Measurements from ENCODE around the gene DAPK1. TPM values are rescaled to one million over a fixed set of nuclear protein-coding genes. Genes with fewer than 3 reads are reported as not detected.

Gene DAPK1
- total RNA-seq, 1 donor from 2014 or later = 1.4 TPM

DNA sequence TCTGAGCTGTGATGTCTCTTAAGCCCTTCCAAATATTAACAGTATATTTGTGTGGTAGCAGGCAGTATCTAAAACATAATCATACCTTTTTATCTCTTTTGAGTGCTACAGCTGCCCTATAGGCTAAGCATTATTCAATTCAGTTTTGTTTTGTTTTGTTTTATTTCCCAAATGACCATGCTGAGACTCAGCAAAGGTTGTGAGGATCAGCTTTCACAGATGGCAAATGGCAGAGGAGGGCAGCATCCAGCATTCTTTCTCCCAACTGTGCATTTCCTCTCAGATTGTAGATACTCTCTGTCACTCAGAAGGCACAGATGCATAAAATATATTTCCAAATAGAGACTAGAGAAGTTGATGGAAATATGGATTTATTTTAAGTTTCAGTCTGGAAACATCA lies 90.7 kb downstream of the DAPK1 start:
- intact Hi-C loops (cut with micrococcal nuclease) = no loop called here

DNA sequence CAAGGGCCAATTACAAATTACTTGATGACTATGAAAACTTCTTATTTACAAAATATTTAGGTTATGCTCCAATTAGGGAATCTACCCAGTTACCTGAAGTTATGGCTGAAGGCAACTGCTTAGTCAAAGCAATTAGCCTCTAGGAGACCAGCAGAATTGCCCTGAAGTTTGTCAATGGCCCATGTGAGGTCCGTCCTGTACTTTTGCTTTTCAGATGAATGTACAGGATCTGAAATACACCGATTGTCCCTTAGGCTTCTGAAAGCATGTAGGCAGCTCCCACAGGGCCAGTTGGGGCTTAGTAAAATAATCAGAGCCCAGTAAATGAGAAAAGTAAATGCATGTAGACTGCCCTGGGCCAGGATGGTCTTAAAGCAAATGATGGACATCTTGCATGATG lies 93.3 kb downstream of the DAPK1 start:
- intact Hi-C loops (cut with micrococcal nuclease) = no loop called here

DNA sequence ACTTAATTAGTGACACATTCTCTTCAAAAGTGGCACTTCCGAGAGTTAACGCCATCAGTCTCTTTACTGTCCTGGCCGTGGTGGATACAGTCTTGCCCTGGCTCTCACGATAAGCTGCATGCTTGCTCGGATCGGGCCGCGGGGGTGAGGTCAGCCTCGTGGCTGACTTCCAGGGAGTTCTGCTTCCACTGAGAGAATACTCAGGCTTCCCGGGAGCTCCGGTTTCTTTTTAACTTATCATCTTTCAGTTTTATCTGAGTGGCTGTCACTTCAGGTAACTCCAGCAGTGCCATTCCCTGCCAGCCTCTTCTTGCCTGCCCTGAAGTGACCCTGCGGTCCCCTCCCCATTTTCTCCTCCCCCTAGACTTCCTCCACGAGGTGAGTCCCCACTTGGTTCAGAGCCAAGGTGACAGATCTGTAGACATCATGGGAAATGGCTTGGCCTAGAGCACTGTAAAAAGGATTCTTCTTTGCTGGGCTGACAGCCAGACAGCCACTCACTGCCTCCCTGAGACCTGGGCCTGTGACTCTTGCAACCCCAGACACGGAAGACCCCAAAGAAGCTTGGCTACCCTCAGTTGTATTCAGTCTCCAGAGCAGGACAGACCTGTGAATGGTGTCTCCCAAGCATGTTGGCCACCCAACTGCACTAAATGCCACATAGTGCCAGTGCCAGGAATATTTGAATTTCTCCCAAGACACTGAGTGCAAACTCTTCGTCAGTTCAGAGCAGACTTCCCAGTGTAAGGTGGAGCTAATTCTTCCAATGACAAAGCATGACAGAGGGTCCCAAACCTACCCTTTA lies 95.1 kb downstream of the DAPK1 start:
- intact Hi-C loops (cut with micrococcal nuclease) = no loop called here

DNA sequence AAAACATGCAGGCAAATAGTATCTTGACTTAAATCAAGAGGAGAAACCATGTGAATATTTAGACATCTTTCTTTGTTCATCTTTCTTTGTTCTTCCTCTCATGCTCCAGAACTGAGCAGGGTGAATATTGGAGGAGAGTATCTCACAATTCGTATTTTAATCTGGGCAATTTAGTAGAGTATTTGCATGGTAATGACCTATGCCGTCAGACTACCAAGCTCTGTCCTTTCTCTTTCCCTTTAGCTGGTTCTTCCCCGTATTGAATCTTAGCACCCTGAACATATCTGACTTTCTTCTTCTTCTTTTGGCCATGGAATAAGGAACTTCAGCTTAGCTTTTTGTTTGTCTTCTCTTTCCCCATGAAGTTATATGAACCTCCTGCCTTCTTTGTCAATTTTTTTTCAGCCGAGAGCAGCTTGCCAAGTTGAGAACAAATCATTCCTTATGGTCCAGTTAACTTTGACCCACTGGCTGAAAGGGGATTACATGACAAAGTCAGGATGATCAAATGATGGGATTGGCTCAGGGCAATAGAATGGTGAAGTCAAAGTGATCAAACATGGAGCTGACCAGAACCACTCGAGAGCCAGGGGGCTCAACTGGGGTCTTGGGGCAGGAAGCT lies 95.8 kb downstream of the DAPK1 start:
- intact Hi-C loops (cut with micrococcal nuclease) = no loop called here

DNA sequence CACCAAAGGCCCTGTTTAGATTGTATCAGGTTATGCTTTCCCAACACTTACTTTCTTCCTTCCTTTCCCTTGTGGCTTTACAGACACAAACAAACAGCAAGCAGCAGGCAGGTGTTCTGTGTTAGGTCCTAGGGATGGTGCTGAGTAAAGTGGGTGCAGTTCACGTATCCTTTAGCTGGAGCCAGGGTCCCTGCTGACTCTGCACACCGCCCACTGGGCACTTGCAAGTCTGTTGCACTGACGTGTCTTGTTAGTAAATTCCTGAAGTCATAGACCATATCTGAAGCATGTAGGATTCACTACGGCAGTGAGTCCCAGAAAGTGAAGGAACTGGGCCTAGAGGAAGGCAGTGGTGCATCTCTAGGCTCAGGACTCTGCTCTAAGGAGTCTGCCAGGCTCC lies 96.5 kb downstream of the DAPK1 start:
- intact Hi-C loops (cut with micrococcal nuclease) = no loop called here

DNA sequence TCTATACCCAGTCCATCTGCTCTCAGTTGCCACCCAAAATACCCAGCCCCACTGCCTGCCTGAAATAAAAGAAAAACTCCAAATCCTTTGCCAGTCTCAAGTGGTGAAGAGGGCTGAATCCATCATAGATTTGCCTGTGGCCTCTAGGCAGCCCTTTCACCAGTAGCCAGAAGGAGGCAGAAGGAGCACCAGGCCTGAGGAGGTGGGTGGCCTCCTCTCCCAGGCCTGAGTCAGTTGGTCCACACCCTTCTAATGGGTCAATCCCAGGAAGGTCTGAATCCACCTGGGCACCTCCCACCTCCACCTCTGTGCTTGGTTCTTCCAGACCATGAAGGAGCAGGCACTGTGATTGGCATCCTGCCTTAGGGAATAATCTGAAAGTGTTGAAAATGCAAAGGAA lies 97.0 kb downstream of the DAPK1 start:
- intact Hi-C loops (cut with micrococcal nuclease) = no loop called here

DNA sequence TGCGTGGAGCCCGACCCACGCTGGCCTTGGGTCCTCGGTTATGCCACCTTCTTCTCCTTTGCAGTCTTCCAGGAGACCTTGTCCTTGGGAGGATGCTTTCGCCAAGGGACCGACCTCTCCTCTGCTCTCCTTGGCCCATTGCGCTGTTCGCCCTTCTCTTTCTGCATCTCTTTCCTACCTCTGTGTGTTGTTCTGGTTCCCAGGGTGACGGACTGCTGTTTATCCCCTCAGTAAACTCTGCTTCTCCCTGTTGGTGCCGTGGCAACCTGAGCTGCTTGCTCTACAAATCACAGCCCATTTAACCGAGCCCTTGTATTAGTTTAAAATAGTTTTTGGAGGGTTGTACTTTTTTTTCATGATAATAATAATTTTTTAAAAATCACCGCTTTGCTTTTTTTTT lies 97.9 kb downstream of the DAPK1 start:
- intact Hi-C loops (cut with micrococcal nuclease) = no loop called here

DNA sequence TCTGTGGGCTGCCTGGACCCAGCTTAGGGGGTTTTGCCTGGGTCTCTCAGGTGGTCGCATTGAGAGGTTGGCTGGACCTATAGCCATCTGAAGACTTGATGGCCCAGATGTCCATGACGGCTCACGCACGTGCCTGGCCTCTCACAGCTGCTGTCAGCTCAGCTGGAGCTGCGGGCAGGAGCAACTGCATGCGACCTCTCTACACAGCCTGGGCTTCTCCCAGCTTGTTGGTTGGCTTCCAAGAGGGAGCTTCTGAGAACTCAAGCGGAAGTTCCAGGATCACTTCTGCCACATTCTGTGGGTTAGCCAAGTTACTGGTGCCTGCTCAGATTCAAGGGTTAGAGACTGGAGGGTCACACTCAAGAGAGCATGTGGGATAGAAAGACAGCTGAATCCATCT lies 99.2 kb downstream of the DAPK1 start:
- intact Hi-C loops (cut with micrococcal nuclease) = no loop called here

DNA sequence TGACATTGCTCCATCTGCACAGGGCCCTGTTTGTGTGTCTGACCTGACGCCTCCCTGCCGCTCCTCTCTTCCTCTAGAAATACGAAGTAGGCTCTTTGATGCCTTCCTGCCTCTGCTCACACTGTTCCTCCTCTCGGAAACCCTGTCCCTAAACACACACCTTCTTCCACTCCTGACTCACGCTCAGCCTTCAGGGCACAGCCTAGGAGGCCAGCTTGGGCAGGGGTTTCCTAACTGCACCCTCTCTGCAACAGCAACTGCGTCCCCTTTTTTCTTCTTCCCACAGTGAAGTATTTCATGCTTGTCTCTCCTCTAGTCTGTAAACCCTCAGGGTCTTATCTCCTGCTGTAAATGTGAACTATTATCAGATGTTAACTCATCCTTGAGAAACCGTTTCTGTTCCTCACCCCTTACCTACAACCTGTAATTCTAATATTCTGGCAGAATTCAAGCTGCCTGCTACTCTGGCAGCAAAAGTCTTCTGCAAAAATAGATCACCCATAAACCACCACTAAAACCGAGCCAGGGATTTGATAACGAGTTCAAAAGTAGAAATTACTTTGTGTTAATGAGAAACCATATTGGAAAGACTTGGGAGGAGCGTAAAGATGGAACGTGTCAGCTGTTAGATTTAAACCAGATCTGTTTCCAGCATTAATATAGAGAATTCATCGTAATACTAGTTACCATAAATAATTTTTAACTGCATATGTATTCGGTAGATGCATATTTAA lies 100.2 kb downstream of the DAPK1 start:
- intact Hi-C loops (cut with micrococcal nuclease) = no loop called here

DNA sequence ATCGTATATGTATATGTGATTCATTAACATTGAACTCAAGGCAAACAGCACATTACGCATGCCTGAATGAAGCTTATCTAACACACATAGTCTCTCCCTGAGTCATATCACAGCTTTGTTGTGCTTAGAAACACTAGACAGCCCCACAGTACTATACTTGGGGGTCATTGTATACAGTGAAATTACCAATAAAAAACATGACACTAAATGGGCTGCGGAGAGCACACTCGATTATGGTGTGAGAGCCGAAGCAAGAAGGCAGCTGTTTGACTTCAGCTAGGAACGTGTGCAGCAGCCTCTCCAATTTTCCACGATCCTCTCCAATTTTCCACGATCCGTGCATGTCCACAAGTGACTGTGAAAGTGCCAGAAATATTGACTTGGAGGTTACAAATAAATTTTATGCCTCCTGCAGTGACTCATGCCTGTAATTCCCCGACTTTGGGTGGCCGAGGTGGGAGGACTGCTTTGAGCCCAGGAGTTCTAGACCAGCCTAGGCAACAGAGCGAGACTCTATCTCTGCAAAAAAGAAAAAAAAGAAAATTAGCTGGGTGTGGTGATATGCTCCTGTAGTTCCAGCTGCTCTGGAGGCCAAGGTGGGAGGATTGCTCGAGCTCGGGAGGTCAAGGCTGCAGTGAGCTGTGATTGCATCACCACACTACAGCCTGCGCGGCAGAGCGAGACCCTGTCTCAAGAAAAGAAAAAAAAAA lies 102.4 kb downstream of the DAPK1 start:
- intact Hi-C loops (cut with micrococcal nuclease) = no loop called here

DNA sequence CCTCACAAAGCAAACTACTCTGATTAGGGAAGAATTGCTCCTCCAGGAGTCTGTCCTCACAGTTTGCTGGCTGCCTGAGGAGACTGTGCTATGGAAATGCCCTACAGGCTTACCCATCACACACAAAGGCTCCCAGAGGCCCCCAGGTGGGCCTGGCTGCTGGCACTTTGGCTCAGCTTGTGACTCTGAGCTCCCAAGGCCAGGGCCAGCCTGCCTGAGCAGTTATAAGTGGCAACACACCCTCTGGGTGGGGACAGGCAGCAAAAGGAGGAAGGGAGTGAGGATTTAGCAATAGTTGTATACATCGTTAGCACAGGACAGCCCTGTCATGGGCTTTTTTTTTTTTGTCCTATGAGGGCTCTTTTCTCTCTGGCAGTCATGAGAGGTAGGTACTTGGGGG lies 103.5 kb downstream of the DAPK1 start:
- intact Hi-C loops (cut with micrococcal nuclease) = no loop called here

DNA sequence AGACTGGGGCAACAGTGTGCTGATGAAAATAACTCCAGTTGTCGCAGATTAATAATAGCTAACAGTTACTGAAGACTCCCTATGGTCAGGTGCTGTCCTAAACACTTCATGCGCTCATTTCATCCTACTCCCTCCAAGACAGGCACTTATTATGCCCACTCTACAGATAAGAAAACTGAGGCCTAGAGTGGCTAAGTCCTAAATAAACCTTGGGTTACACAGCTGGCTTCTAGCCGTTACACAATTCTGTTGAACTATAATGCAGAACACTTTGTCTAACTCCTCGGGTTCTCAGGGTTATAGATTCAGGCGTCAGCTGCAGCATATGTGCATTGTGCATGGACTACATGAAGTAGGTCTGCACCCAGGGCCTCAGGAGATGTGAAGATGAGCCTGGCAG lies 103.9 kb downstream of the DAPK1 start:
- intact Hi-C loops (cut with micrococcal nuclease) = no loop called here

DNA sequence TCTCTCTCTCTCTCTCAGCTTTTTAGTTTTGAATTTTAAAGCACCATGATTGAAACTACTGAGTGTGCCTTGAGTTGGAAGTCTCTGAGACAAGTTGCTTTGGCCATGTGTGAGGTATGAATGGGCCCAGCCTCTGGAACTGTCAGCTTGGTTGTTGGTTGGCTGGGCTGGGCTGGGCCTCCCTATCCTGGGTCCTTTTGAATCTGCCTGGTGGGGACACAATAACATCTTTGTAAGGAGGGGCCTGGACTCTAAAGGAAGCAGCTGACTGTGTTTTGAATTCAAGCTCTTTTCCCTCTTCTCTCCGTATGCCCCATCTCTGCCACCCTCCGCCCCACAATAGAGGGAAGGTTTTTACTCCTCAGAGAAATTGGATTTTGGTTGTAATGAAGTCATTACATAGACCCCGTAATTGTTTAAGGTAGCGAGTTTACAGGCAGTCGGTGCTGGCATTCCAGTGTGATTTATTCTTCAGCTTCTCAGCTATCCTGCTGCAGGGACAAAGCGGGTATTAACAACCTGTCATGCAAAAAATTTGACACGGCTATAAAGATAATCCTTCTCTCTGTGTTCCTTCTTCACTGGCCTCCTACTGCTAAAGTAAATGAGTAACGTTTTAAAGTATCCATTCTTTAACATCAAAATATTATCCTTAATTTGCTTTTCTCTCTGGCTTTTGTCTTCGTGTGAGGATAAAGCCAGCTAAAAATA lies 105.4 kb downstream of the DAPK1 start:
- intact Hi-C loops (cut with micrococcal nuclease) = no loop called here

DNA sequence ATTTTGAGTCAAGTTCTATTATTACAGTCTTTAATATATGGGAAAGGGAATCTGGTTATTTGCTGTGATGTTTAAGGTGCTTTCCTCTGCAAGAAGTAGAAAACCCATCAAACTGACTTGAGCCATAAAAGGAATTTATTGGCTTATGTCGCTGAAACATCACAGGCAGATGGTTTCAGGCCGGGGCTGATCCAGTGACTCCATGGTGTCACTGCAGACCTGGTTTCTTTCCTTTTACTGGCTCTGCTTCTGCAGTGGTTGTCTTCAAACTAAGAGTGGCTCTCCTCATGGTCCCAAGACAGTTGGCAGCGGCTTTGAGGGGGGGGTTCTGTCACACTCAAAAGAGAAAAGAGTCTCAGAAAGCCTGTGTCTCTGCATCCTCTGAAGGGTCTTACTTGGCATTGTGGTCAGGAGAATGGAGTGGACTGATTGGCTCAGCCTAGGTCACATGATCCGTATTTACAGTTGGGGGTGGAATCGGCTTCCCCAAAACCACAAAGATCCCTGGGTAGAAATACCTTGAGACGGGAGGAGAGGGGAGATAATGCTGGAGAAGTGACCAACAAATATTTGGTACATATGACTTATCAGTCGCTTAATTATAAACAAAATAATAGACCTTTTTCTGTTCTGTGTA lies 106.3 kb downstream of the DAPK1 start:
- intact Hi-C loops (cut with micrococcal nuclease) = no loop called here

DNA sequence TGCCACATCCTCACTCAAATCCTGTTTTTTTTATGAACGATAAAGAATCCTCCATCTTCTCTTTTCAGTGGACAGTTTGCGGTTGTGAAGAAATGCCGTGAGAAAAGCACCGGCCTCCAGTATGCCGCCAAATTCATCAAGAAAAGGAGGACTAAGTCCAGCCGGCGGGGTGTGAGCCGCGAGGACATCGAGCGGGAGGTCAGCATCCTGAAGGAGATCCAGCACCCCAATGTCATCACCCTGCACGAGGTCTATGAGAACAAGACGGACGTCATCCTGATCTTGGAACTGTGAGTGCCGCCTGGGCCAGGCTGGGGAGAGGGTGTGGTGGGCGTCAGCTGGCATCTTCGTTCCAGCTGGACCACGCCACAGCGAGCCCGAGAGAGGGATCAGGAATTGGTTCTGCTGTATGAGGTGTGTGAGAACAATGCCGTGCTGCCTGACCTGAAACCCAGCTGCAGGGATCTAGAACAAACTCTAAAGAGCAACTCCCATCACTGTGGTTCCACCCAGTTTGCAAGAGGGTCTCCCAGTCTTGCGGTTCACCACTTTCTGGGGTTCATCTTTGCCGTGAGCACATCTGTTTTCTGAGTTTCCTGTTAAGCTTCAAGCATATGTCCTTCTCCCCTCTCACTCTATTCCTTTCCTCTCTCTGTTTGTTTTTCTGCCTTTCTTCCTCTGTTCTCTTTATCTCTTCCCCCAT lies 107.4 kb downstream of the DAPK1 start:
- intact Hi-C loops (cut with micrococcal nuclease) = no loop called here

DNA sequence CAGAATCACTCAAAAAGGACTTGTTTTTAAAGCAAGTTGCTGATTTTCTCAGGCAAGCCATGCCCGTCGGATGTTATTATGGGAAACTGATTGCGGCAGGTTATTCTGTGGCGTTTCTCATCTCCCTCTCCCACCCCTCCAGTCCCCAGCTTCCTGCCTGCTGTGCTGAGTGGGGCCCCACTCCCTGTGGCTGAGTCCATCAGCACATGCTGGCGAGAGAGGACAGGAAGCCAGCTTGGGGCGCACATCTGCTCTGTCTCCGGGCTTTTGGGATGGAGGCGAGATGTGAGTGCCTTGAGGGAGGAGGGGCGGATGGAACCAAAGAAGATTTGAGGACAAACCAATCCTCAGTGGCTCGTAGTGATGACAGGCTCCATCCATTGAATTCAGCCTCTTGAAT lies 108.0 kb downstream of the DAPK1 start:
- intact Hi-C loops (cut with micrococcal nuclease) = no loop called here

DNA sequence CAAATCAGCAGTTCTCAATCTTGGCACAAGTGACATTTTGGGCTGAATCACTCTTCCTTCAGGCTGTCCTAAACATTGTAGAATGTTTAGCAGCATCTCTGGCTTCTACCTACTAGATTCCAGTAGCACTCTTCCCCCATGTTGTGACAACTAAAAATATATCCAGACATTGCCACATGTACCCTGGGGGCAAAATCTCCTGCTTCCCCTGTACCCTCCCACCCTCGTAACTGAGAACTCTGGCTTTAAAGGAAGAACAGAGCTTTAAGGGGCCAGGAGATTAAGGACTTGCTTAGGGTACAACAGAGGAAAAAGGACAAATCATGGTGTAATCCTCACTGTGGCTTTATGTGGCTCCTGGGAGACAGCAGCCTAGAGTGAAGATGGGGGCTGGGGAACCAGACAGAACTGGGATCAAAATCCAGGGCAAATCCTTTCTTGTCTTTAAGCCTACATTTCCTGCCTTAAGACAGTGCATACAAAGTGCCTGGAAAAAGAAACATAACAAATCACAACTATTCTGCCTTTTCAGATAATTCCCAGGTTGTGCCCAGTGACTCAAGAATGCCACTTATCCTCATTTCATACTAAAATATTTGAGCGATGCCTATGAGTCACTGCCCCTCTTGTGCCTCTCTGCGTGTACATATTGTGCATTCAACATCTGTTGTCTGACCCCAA lies 109.3 kb downstream of the DAPK1 start:
- intact Hi-C loops (cut with micrococcal nuclease) = no loop called here

DNA sequence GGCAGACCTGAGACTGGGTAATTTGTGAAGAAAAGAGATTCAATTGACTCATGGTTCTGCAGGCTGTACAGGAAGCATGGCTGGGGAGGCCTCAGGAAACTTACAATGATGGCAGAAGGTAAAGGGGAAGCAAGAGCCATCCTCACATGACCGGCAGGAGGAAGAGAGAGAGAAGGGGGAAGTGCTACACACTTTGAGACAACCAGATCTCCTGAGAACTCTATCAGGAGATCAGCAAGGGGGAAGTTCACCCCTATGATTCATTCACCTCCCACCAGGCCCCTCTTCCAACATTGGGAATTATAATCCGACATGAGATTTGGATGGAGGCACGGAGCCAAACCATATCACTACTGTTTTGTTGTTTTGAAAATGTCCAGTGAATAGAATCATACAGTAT lies 110.2 kb downstream of the DAPK1 start:
- intact Hi-C loops (cut with micrococcal nuclease) = no loop called here

DNA sequence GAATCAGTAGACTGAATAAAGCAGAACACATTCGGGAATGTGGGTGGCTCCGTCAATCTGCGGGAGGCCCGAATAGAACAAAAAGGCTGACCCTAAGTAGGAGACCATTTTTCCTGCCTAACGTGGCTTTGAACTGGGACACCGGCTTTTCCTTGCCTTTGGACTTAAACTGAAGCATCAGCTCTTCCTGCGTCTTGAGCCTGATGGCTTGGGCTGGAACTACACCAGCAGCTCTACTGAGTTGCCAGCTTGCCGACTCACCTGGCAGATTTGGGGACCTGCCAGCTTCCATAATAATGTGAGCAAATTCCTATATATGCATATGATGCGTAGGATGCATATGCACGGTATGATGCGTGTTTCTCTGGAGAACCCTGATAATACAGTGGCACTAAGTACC lies 111.3 kb downstream of the DAPK1 start:
- intact Hi-C loops (cut with micrococcal nuclease) = no loop called here

DNA sequence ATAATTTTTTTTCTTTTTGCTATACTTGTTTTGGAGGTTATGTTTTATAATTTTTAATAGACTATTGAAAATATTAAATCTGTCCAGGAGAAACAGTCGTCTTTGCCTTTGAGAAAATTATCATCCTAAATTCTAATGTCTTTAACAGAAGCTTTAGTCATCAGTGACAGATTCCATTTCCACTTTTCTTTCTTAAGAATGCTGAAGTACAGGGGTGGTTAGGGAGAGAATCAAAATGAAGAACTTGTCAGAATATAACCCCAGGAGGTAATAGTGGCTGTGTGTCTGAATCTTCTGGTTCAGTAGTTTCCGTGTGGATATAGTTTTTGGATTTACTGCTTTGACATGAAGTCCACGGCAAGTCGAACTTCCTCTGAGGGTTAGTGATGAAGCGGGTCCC lies 111.8 kb downstream of the DAPK1 start:
- intact Hi-C loops (cut with micrococcal nuclease) = no loop called here
